ENCODE results near the gene KRTAP5-6.

Gene KRTAP5-6

GRCh38 chr11:1739576-1739975, 42.6 kb downstream of the KRTAP5-6 start:
- CTCF ChIA-PET = no interaction called here
- POLR2A ChIA-PET = no interaction called here
- no peak for TF ChIP-seq PKNOX1 (IDR thresholded peaks at IDR 0.05)
- no peak for DNase-seq (ENCODE audit: extremely low spot score)

GRCh38 chr11:1740786-1741530, 44.0 kb downstream of the KRTAP5-6 start:
- no peak for TF ChIP-seq ZNF384 (IDR thresholded peaks at IDR 0.05)
- no peak for TF ChIP-seq ARNT (IDR thresholded peaks at IDR 0.05)
- TF ChIP-seq TARDBP (IDR thresholded peaks at IDR 0.05) = no peak
- TF ChIP-seq LEF1 (IDR thresholded peaks at IDR 0.05; ENCODE audit: borderline replicate concordance) = no peak
- TF ChIP-seq SUZ12 (IDR thresholded peaks at IDR 0.05) = no peak
- TF ChIP-seq L3MBTL2 (conservative IDR thresholded peaks at IDR 0.05) = no peak
- no peak for TF ChIP-seq ELF4 (IDR thresholded peaks at IDR 0.05)
- TF ChIP-seq BHLHE40 (IDR thresholded peaks at IDR 0.05; ENCODE audit: borderline replicate concordance) = no peak
- ChIA-PET POLR2A (no interaction called here), CTCF (interaction anchor here (1.2 kb wide), 1 partner anchor 88 kb away, joined by 3 read pairs; no protein-coding TSS in a partner anchor)
- no peak for DNase-seq (ENCODE audit: extremely low spot score)

GRCh38 chr11:1741741-1742140, 44.7 kb downstream of the KRTAP5-6 start:
- ChIA-PET CTCF (interaction anchor here (0.7 kb wide), 1 partner anchor 48 kb away, joined by 3 read pairs; no protein-coding TSS in a partner anchor), POLR2A (no interaction called here)
- no peak for TF ChIP-seq BHLHE40 (IDR thresholded peaks at IDR 0.05; ENCODE audit: borderline replicate concordance)
- no peak for DNase-seq (ENCODE audit: extremely low spot score)

GRCh38 chr11:1742371-1742770, 45.4 kb downstream of the KRTAP5-6 start:
- POLR2A ChIA-PET = no interaction called here
- CTCF ChIA-PET = interaction anchor here (0.7 kb wide), 1 partner anchor 48 kb away, joined by 3 read pairs; no protein-coding TSS in a partner anchor
- DNase-seq (ENCODE audit: extremely low spot score) = no peak
- TF ChIP-seq LEF1 (IDR thresholded peaks at IDR 0.05; ENCODE audit: borderline replicate concordance) (no peak), FOXM1 (IDR thresholded peaks at IDR 0.05; ENCODE audit: borderline replicate concordance) (no peak), CTBP1 (IDR thresholded peaks at IDR 0.05; ENCODE audit: borderline replicate concordance) (no peak), BHLHE40 (IDR thresholded peaks at IDR 0.05; ENCODE audit: borderline replicate concordance) (no peak), ARNT (IDR thresholded peaks at IDR 0.05) (no peak), L3MBTL2 (conservative IDR thresholded peaks at IDR 0.05) (no peak), TARDBP (IDR thresholded peaks at IDR 0.05) (no peak), FOXK2 (IDR thresholded peaks at IDR 0.05) (no peak), PKNOX1 (IDR thresholded peaks at IDR 0.05) (no peak), ZNF384 (IDR thresholded peaks at IDR 0.05) (no peak), FOXA1 (IDR thresholded peaks at IDR 0.05) (no peak), SUZ12 (IDR thresholded peaks at IDR 0.05) (no peak)

GRCh38 chr11:1742869-1743584, 46.0 kb downstream of the KRTAP5-6 start:
- ChIA-PET POLR2A (no interaction called here), CTCF (no interaction called here)
- no peak for TF ChIP-seq PKNOX1 (IDR thresholded peaks at IDR 0.05)
- TF ChIP-seq SUZ12 (IDR thresholded peaks at IDR 0.05) = no peak
- TF ChIP-seq ELF4 (IDR thresholded peaks at IDR 0.05) = no peak
- TF ChIP-seq FOXA1 (IDR thresholded peaks at IDR 0.05) = no peak
- TF ChIP-seq L3MBTL2 (conservative IDR thresholded peaks at IDR 0.05) = no peak
- no peak for TF ChIP-seq ARNT (IDR thresholded peaks at IDR 0.05)
- no peak for TF ChIP-seq BHLHE40 (IDR thresholded peaks at IDR 0.05; ENCODE audit: borderline replicate concordance)
- TF ChIP-seq LEF1 (IDR thresholded peaks at IDR 0.05; ENCODE audit: borderline replicate concordance) = no peak
- no peak for TF ChIP-seq HDGF (IDR thresholded peaks at IDR 0.05; ENCODE audit: borderline replicate concordance)
- DNase-seq (ENCODE audit: extremely low spot score) = no peak

GRCh38 chr11:1743585-1744136, 46.7 kb downstream of the KRTAP5-6 start:
- no peak for DNase-seq (ENCODE audit: extremely low spot score)
- POLR2A ChIA-PET = no interaction called here
- TF ChIP-seq SP1 (IDR thresholded peaks at IDR 0.05) = no peak
- no peak for TF ChIP-seq ZNF384 (IDR thresholded peaks at IDR 0.05)
- no peak for TF ChIP-seq L3MBTL2 (conservative IDR thresholded peaks at IDR 0.05)
- TF ChIP-seq HDGF (IDR thresholded peaks at IDR 0.05; ENCODE audit: borderline replicate concordance) = no peak
- TF ChIP-seq CTBP1 (IDR thresholded peaks at IDR 0.05; ENCODE audit: borderline replicate concordance) = no peak
- no peak for TF ChIP-seq FOXK2 (IDR thresholded peaks at IDR 0.05)
- no peak for TF ChIP-seq BHLHE40 (IDR thresholded peaks at IDR 0.05; ENCODE audit: borderline replicate concordance)
- TF ChIP-seq FOXA1 (IDR thresholded peaks at IDR 0.05) = no peak
- CTCF ChIA-PET = no interaction called here
